Adrenal gland (tissue), 12 donors: ENCODE results near the gene FAXC. TPM values are rescaled to one million over a fixed set of nuclear protein-coding genes. Genes with fewer than 3 reads are reported as not detected.

Experiments
- DNase-seq, 7 donors: peaks; one replicate each; pipeline ENCODE4 v3.0.0-alpha.2; 2019 to 2020
- H3K27ac ChIP-seq, 5 donors: fragments of 200-600 bp; sonication (generic) in 4 of 5; 1 replicate in 3 of 5; 2 replicates in 2 of 5; pipeline versions ENCODE4 v1.5.1 to v1.8.0; 2016 to 2020; ENCODE audit warnings: mild to moderate bottlenecking in 1 of 5
- H3K27me3 ChIP-seq: fragments of 200-600 bp; 2 replicates; pipeline ENCODE4 v1.8.0; 2021
- H3K36me3 ChIP-seq, 2 donors: fragments of 200-600 bp; replicated peaks in 1 of 2; 1 replicate in 1 of 2; 2 replicates in 1 of 2; pipeline versions ENCODE4 v1.5.1 to v1.8.0; 2018 to 2022
- H3K4me1 ChIP-seq, 2 donors: fragments of 200-600 bp; replicated peaks in 1 of 2; 1 replicate in 1 of 2; 2 replicates in 1 of 2; pipeline versions ENCODE4 v1.5.1 to v1.8.0; 2018 to 2021
- H3K4me3 ChIP-seq, 4 donors: fragments of 200-600 bp; sonication (generic) in 3 of 4; one replicate each; pipeline ENCODE4 v1.5.1; 2016 to 2018
- H3K9me3 ChIP-seq, 3 donors: fragments of 200-600 bp; sonication (generic) in 1 of 3; replicated peaks in 1 of 3; 1 replicate in 2 of 3; 2 replicates in 1 of 3; pipeline versions ENCODE4 v1.5.1 to v1.8.0; 2016 to 2021
- CTCF ChIP-seq, 6 experiments: fragments of 450-650 bp in 4 of 6; fragments of 200-600 bp in 2 of 6; sonication (generic) in 1 of 6; IDR thresholded peaks; 1 replicate in 5 of 6; 2 replicates in 1 of 6; pipeline versions ENCODE4 v1.5.1 to v1.8.0; 2016 to 2021; ENCODE audit warnings: antibody characterized with exemption in 6 of 6, mild to moderate bottlenecking in 2 of 6, moderate library complexity in 1 of 6
- POLR2A ChIP-seq, 2 donors: fragments of 450-650 bp; IDR thresholded peaks; one replicate each; pipeline ENCODE4 v1.6.1; 2017; ENCODE audit warnings: antibody characterized with exemption in 2 of 2, mild to moderate bottlenecking in 2 of 2, moderate library complexity in 1 of 2
- WGBS, 4 donors: extraction: QIAGEN DNeasy Blood & Tissue Kit in 2 of 4; methylation state at CpG; one replicate each; pipeline versions ENCODE4 v1.1.5 to v1.1.7; 2013 to 2017; 5-methylcytosine and 5-hydroxymethylcytosine counted together
- intact Hi-C, 2 donors: fragments of 100-400 bp; cut with DNase I; formaldehyde crosslinking; loops; one replicate each; pipeline versions ENCODE4 v1.14.1 to v1.15.0; 2022 to 2023
- polyA plus RNA-seq, 3 donors: library from polyadenylated mRNA; stranded (reverse); fragments of 200-250 nt in 2 of 3; fragments of 350-450 nt in 1 of 3; fragmentation: Illumina TruSeq in 1 of 3; extraction: RNeasy Lipid Tissue Mini Kit (QIAGEN cat#74804) in 1 of 3; gene quantifications; one replicate each; pipeline ENCODE4 v1.2.3, GENCODE V29; 2013 to 2014
- total RNA-seq, 9 donors: library from RNA; depleted of rRNA in 4 of 9; stranded (reverse); fragments of >200 nt in 4 of 9; fragments of 120-200 nt in 1 of 9; fragmentation: NEBNext Ultra II Directional in 1 of 9; extraction: Animal tissue kit (Norgen Biotek cat#: 25700) in 1 of 9; gene quantifications; one replicate each; pipeline versions ENCODE4 v1.1.0 to v1.2.4, GENCODE V29; 2013 to 2023
- donor health status: healthy with polysubstance abuse.
- donor health status: Bipolar disorder and iron deficiency.
- donor health status: DM: yes; HTN: yes; CAD: no.
- donor health status: DM: no; HTN: no; CAD: no.
- donor health status: DM: no; HTN: no; CAD: no.
- donor health status: DM: yes; HTN: yes; CAD: no.

FAXC gene
- total and polyA plus RNA-seq, 12 donors = 0.32 to 4.5 (median 2.0) TPM; not detected in 3

- no peak overlapping the region for H3K27ac ChIP-seq
- no peaks in the 10 kb centered on the region for H3K4me1 ChIP-seq
- no peaks in the 10 kb centered on the region for H3K36me3 ChIP-seq
- DNase-seq = no peak
- intact Hi-C loops = no loop called here
- no peak for TF ChIP-seq CTCF (IDR thresholded peaks at IDR 0.05)
- no peak for TF ChIP-seq POLR2A (IDR thresholded peaks at IDR 0.05)
- H3K27me3 ChIP-seq = no peaks in the 10 kb centered on the region
- no peaks in the 10 kb centered on the region for H3K9me3 ChIP-seq
- WGBS, 4 donors = 81 to 83% (median 82%) methylated on average over 3 of the region's 3 CpGs
- no peak overlapping the region for H3K4me3 ChIP-seq
Measured at GRCh38 chr6:99295276-99295675, 54.2 kb downstream of the FAXC start.

- Histone ChIP-seq H3K27me3 (no peaks in the 10 kb centered on the region), H3K4me3 (no peak overlapping the region), H3K36me3 (no peaks in the 10 kb centered on the region), H3K9me3 (no peaks in the 10 kb centered on the region), H3K27ac (no peak overlapping the region), H3K4me1 (no peaks in the 10 kb centered on the region)
- WGBS, 4 donors = 75 to 84% (median 80%) methylated on average over 6 of the region's 6 CpGs
- intact Hi-C loops = no loop called here
- no peak for DNase-seq
- no peak for TF ChIP-seq POLR2A (IDR thresholded peaks at IDR 0.05)
- TF ChIP-seq CTCF (IDR thresholded peaks at IDR 0.05) = no peak
Measured at GRCh38 chr6:99294786-99295185, 54.7 kb downstream of the FAXC start.

GRCh38 chr6:99289701-99290100 is 59.8 kb downstream of the FAXC start:
- H3K27ac ChIP-seq = no peak overlapping the region
- no peaks in the 10 kb centered on the region for H3K9me3 ChIP-seq
- no peaks in the 10 kb centered on the region for H3K4me1 ChIP-seq
- DNase-seq = no peak
- no peak overlapping the region for H3K4me3 ChIP-seq
- no peaks in the 10 kb centered on the region for H3K27me3 ChIP-seq
- TF ChIP-seq CTCF (IDR thresholded peaks at IDR 0.05) (no peak), POLR2A (IDR thresholded peaks at IDR 0.05) (no peak)
- WGBS, 4 donors = 76 to 82% (median 79%) methylated on average over 2 of the region's 2 CpGs
- no peaks in the 10 kb centered on the region for H3K36me3 ChIP-seq
- intact Hi-C loops = no loop called here

- intact Hi-C loops = no loop called here
- no peaks in the 10 kb centered on the region for H3K4me1 ChIP-seq
- no peak for DNase-seq
- no peaks in the 10 kb centered on the region for H3K27me3 ChIP-seq
- WGBS, 4 donors = 79 to 96% (median 82%) methylated on average over 4 of the region's 4 CpGs
- no peaks in the 10 kb centered on the region for H3K9me3 ChIP-seq
- TF ChIP-seq POLR2A (IDR thresholded peaks at IDR 0.05) (no peak), CTCF (IDR thresholded peaks at IDR 0.05) (no peak)
- no peak overlapping the region for H3K27ac ChIP-seq
- H3K36me3 ChIP-seq = no peaks in the 10 kb centered on the region
- H3K4me3 ChIP-seq = no peak overlapping the region
Measured at GRCh38 chr6:99288668-99289067, 60.8 kb downstream of the FAXC start.
